Pulmonary artery endothelial cell (primary cell): Measurements from ENCODE around the gene ESRP2. TPM values are rescaled to one million over a fixed set of nuclear protein-coding genes. Genes with fewer than 3 reads are reported as not detected.

Experiments
- DNase-seq: peaks from one replicate; pipeline ENCODE4 v3.0.0-alpha.2; 2011; ENCODE audit warnings: low read depth, low spot score
- total RNA-seq: library from RNA; depleted of rRNA; stranded (reverse); fragments of >200 nt; gene quantifications from 2 replicates; pipeline ENCODE4 v1.2.3, GENCODE V29; 2014

ESRP2 gene
- total RNA-seq, 1 donor from 2014 or later: 0.13 TPM

GRCh38 chr16:68223072-68223471 is 12.9 kb downstream of the ESRP2 start:
- no peak for DNase-seq

- DNase-seq: no peak
Measured at GRCh38 chr16:68219725-68220351, 16.1 kb downstream of the ESRP2 start.

- no peak for DNase-seq
Measured at GRCh38 chr16:68217506-68217905, 18.4 kb downstream of the ESRP2 start.

GRCh38 chr16:68216240-68216639 is 19.7 kb downstream of the ESRP2 start:
- no peak for DNase-seq

- DNase-seq: no peak
Measured at GRCh38 chr16:68215302-68215701, 20.6 kb downstream of the ESRP2 start.

- no peak for DNase-seq
Measured at GRCh38 chr16:68214726-68215125, 21.2 kb downstream of the ESRP2 start.

- no peak for DNase-seq
Measured at GRCh38 chr16:68206245-68206644, 29.7 kb downstream of the ESRP2 start.

- no peak for DNase-seq
Measured at GRCh38 chr16:68202091-68202519, 33.8 kb downstream of the ESRP2 start.

- DNase-seq: no peak
Measured at GRCh38 chr16:68200088-68200783, 35.7 kb downstream of the ESRP2 start.

GRCh38 chr16:68197250-68197649 is 38.7 kb downstream of the ESRP2 start:
- DNase-seq: no peak

GRCh38 chr16:68194251-68194650 is 41.7 kb downstream of the ESRP2 start:
- DNase-seq: no peak

GRCh38 chr16:68190736-68191510 is 45.0 kb downstream of the ESRP2 start:
- no peak for DNase-seq

GRCh38 chr16:68190081-68190480 is 45.8 kb downstream of the ESRP2 start:
- DNase-seq: no peak

GRCh38 chr16:68188170-68188569 is 47.8 kb downstream of the ESRP2 start:
- no peak for DNase-seq

- no peak for DNase-seq
Measured at GRCh38 chr16:68187505-68187904, 48.4 kb downstream of the ESRP2 start.

- no peak for DNase-seq
Measured at GRCh38 chr16:68186877-68187276, 49.0 kb downstream of the ESRP2 start.

GRCh38 chr16:68183046-68183445 is 52.9 kb downstream of the ESRP2 start:
- DNase-seq: no peak

- no peak for DNase-seq
Measured at GRCh38 chr16:68179855-68180254, 56.1 kb downstream of the ESRP2 start.

GRCh38 chr16:68179196-68179795 is 56.6 kb downstream of the ESRP2 start:
- DNase-seq: no peak
